ENCODE results near the gene FOXE1. TPM values are rescaled to one million over a fixed set of nuclear protein-coding genes. Genes with fewer than 3 reads are reported as not detected.

Gene FOXE1
- total RNA-seq, 1 donor from 2014 or later: not detected

- no peaks in the 10 kb centered on the region for H3K36me3 Mint-ChIP-seq (ENCODE audit: low read depth, unreplicated experiment)
- H3K4me3 Mint-ChIP-seq (ENCODE audit: unreplicated experiment): no peak overlapping the region
- TF ChIP-seq CTCF (IDR thresholded peaks at IDR 0.05; ENCODE audit: unreplicated experiment): no peak
- H3K9me3 Mint-ChIP-seq (ENCODE audit: unreplicated experiment): peaks cover 5% of the 10 kb centered on the region
- no peak for DNase-seq (ENCODE audit: low spot score)
- H3K27ac Mint-ChIP-seq (ENCODE audit: unreplicated experiment): no peak overlapping the region
- H3K27me3 Mint-ChIP-seq (ENCODE audit: unreplicated experiment): peaks cover under 1% of the 10 kb centered on the region
- no peaks in the 10 kb centered on the region for H3K4me1 Mint-ChIP-seq (ENCODE audit: unreplicated experiment)
Observed at GRCh38 chr9:97866848-97867247, 13.8 kb downstream of the FOXE1 start.

GRCh38 chr9:97868859-97869258 is 15.8 kb downstream of the FOXE1 start:
- TF ChIP-seq CTCF (IDR thresholded peaks at IDR 0.05; ENCODE audit: unreplicated experiment): no peak
- Mint-ChIP-seq H3K27ac (ENCODE audit: unreplicated experiment) (no peak overlapping the region), H3K4me3 (ENCODE audit: unreplicated experiment) (no peak overlapping the region), H3K27me3 (ENCODE audit: unreplicated experiment) (no peaks in the 10 kb centered on the region), H3K4me1 (ENCODE audit: unreplicated experiment) (no peaks in the 10 kb centered on the region), H3K36me3 (ENCODE audit: low read depth, unreplicated experiment) (no peaks in the 10 kb centered on the region), H3K9me3 (ENCODE audit: unreplicated experiment) (peaks cover 5% of the 10 kb centered on the region)
- no peak for DNase-seq (ENCODE audit: low spot score)

- Mint-ChIP-seq H3K27me3 (ENCODE audit: unreplicated experiment) (peaks cover 2% of the 10 kb centered on the region), H3K36me3 (ENCODE audit: low read depth, unreplicated experiment) (no peaks in the 10 kb centered on the region), H3K4me3 (ENCODE audit: unreplicated experiment) (no peak overlapping the region), H3K9me3 (ENCODE audit: unreplicated experiment) (no peaks in the 10 kb centered on the region), H3K27ac (ENCODE audit: unreplicated experiment) (no peak overlapping the region), H3K4me1 (ENCODE audit: unreplicated experiment) (no peaks in the 10 kb centered on the region)
- TF ChIP-seq CTCF (IDR thresholded peaks at IDR 0.05; ENCODE audit: unreplicated experiment): no peak
- DNase-seq (ENCODE audit: low spot score): no peak
Observed at GRCh38 chr9:97873425-97873824, 20.4 kb downstream of the FOXE1 start.

GRCh38 chr9:97873882-97874281 is 20.9 kb downstream of the FOXE1 start:
- Mint-ChIP-seq H3K4me3 (ENCODE audit: unreplicated experiment) (no peak overlapping the region), H3K27ac (ENCODE audit: unreplicated experiment) (no peak overlapping the region), H3K9me3 (ENCODE audit: unreplicated experiment) (no peaks in the 10 kb centered on the region), H3K36me3 (ENCODE audit: low read depth, unreplicated experiment) (no peaks in the 10 kb centered on the region), H3K4me1 (ENCODE audit: unreplicated experiment) (no peaks in the 10 kb centered on the region), H3K27me3 (ENCODE audit: unreplicated experiment) (peaks cover 2% of the 10 kb centered on the region)
- TF ChIP-seq CTCF (IDR thresholded peaks at IDR 0.05; ENCODE audit: unreplicated experiment): no peak
- DNase-seq (ENCODE audit: low spot score): no peak

- TF ChIP-seq CTCF (IDR thresholded peaks at IDR 0.05; ENCODE audit: unreplicated experiment): no peak
- Mint-ChIP-seq H3K9me3 (ENCODE audit: unreplicated experiment) (no peaks in the 10 kb centered on the region), H3K36me3 (ENCODE audit: low read depth, unreplicated experiment) (no peaks in the 10 kb centered on the region), H3K4me1 (ENCODE audit: unreplicated experiment) (no peaks in the 10 kb centered on the region), H3K27ac (ENCODE audit: unreplicated experiment) (no peak overlapping the region), H3K4me3 (ENCODE audit: unreplicated experiment) (no peak overlapping the region), H3K27me3 (ENCODE audit: unreplicated experiment) (peaks cover 2% of the 10 kb centered on the region)
- no peak for DNase-seq (ENCODE audit: low spot score)
Observed at GRCh38 chr9:97874624-97875023, 21.6 kb downstream of the FOXE1 start.

Data from endothelial cell (in vitro differentiated cells).